B cell (primary cell): ENCODE results near the gene SMPD3. TPM values are rescaled to one million over a fixed set of nuclear protein-coding genes. Genes with fewer than 3 reads are reported as not detected.

ENCODE experiments used
- ATAC-seq: fragments of 200-7000 bp; cut with Tn5 transposase; one replicate; pipeline ENCODE4 v1.10.0; 2021; ENCODE audit warnings: low read depth, mild to moderate bottlenecking, moderate number of reproducible peaks, moderate library complexity
- CTCF ChIA-PET: fragments of 350-600 bp; sonication (Branson Sonifier 250); formaldehyde crosslinking; loops from one replicate; lab custom pipeline; 2021; ENCODE audit warnings: antibody characterized with exemption, inconsistent platforms; lab: Charles Lee
- POLR2A ChIA-PET: fragments of 350-600 bp; sonication (Branson Sonifier 250); formaldehyde crosslinking; loops from one replicate; lab custom pipeline; 2021; ENCODE audit warnings: antibody characterized with exemption; lab: Charles Lee
- DNase-seq: peaks from one replicate; pipeline ENCODE4 v3.0.0; 2013
- H2AFZ ChIP-seq: 2 replicates; pipeline ENCODE4 v1.6.1; 2012; ENCODE audit warnings: mild to moderate bottlenecking, low read depth, low read length; ENCODE audit not compliant: insufficient read depth, poor library complexity, severe bottlenecking
- H3K27ac ChIP-seq, 2 donors: 1 replicate in 1 of 2; 2 replicates in 1 of 2; pipeline ENCODE4 v1.5.1; 2012 to 2013; ENCODE audit warnings: low read length in 2 of 2, mild to moderate bottlenecking in 2 of 2, moderate library complexity in 1 of 2
- H3K27me3 ChIP-seq, 4 experiments: fragments of 200-600 bp in 1 of 4; sonication (generic) in 1 of 4; replicated peaks in 1 of 4; 1 replicate in 2 of 4; 2 replicates in 2 of 4; pipeline versions ENCODE4 v1.6.1 to v1.7.0; 2013 to 2016; ENCODE audit warnings: low read length in 3 of 4, mild to moderate bottlenecking in 2 of 4, mixed read lengths in 1 of 4, moderate library complexity in 1 of 4; ENCODE audit not compliant: insufficient read depth in 4 of 4, control insufficient read depth in 3 of 4; ENCODE audit errors: control extremely low read depth in 1 of 4
- H3K36me3 ChIP-seq, 2 experiments: replicated peaks in 1 of 2; 1 replicate in 1 of 2; 2 replicates in 1 of 2; pipeline versions ENCODE4 v1.6.1 to v1.7.1; 2013; ENCODE audit warnings: low read length in 1 of 2; ENCODE audit not compliant: insufficient read depth in 2 of 2, control insufficient read depth in 1 of 2; ENCODE audit errors: control extremely low read depth in 1 of 2, extremely low read depth in 1 of 2
- H3K4me1 ChIP-seq, 2 donors: fragments of 200-600 bp in 1 of 2; sonication (generic) in 1 of 2; 1 replicate in 1 of 2; 2 replicates in 1 of 2; pipeline versions ENCODE4 v1.5.1 to v1.6.1; 2013 to 2017; ENCODE audit warnings: low read length in 2 of 2; ENCODE audit not compliant: control insufficient read depth in 2 of 2, insufficient read depth in 2 of 2
- H3K4me2 ChIP-seq: replicated peaks from 2 replicates; pipeline ENCODE3; 2012; ENCODE audit warnings: mild to moderate bottlenecking, low read depth, low read length; ENCODE audit not compliant: poor library complexity, severe bottlenecking
- H3K4me3 ChIP-seq, 5 experiments: fragments of 200-600 bp in 1 of 5; sonication (generic) in 1 of 5; 1 replicate in 3 of 5; 2 replicates in 2 of 5; pipeline versions ENCODE4 v1.5.1 to v1.7.0; 2011 to 2016; ENCODE audit warnings: low read length in 4 of 5, mild to moderate bottlenecking in 4 of 5, low read depth in 2 of 5, control low read depth in 1 of 5, moderate library complexity in 1 of 5; ENCODE audit not compliant: insufficient read depth in 1 of 5; ENCODE audit errors: control extremely low read depth in 1 of 5, extremely low read depth in 1 of 5
- H3K79me2 ChIP-seq: fragments of 200-600 bp; sonication (generic); one replicate; pipeline ENCODE4 v1.6.0; 2016; ENCODE audit warnings: low read length; ENCODE audit not compliant: control insufficient read depth, insufficient read depth
- H3K9ac ChIP-seq: fragments of 200-600 bp; sonication (generic); 2 replicates; pipeline ENCODE4 v1.6.1; 2017; ENCODE audit warnings: mild to moderate bottlenecking, low read length, moderate library complexity
- H3K9me3 ChIP-seq, 3 donors: one replicate each; pipeline versions ENCODE4 v1.6.1 to v1.7.1; 2013; ENCODE audit warnings: low read length in 2 of 3; ENCODE audit not compliant: control insufficient read depth in 2 of 3, insufficient read depth in 1 of 3; ENCODE audit errors: control extremely low read depth in 1 of 3
- H4K20me1 ChIP-seq: 2 replicates; pipeline ENCODE4 v1.6.0; 2012; ENCODE audit warnings: mild to moderate bottlenecking, low read length; ENCODE audit not compliant: insufficient read depth, control insufficient read depth, poor library complexity, severe bottlenecking
- H3K27ac Mint-ChIP-seq: one replicate; pipeline ENCODE4 v1.8.0; 2021; ENCODE audit warnings: mixed read lengths
- H3K27me3 Mint-ChIP-seq: one replicate; pipeline ENCODE4 v1.8.0; 2021; ENCODE audit warnings: mixed read lengths
- H3K4me1 Mint-ChIP-seq: one replicate; pipeline ENCODE4 v1.8.0; 2021; ENCODE audit warnings: mixed read lengths
- H3K4me3 Mint-ChIP-seq: one replicate; pipeline ENCODE4 v1.8.0; 2021; ENCODE audit warnings: mixed read lengths
- H3K9me3 Mint-ChIP-seq: one replicate; pipeline ENCODE4 v1.8.0; 2022; ENCODE audit warnings: mixed read lengths; ENCODE audit not compliant: insufficient read depth
- CTCF ChIP-seq: fragments of 200-600 bp; IDR thresholded peaks from one replicate; pipeline ENCODE4 v1.8.0; 2022; ENCODE audit warnings: antibody characterized with exemption, mild to moderate bottlenecking
- EZH2 ChIP-seq: IDR thresholded peaks from 2 replicates; pipeline ENCODE4 v1.6.1; 2012; ENCODE audit warnings: borderline replicate concordance, low read depth, mild to moderate bottlenecking, moderate library complexity, low read length; ENCODE audit not compliant: insufficient read depth, poor library complexity, severe bottlenecking
- WGBS: methylation state at CpG from one replicate; pipeline ENCODE4 v1.1.5; 2013; ENCODE audit warnings: missing lambda C conversion rate; ENCODE audit not compliant: insufficient coverage; 5-methylcytosine and 5-hydroxymethylcytosine counted together
- intact Hi-C: fragments of 100-400 bp; cut with micrococcal nuclease; formaldehyde crosslinking; loops from one replicate; pipeline ENCODE4 v1.10.0; 2022
- polyA plus RNA-seq: library from polyadenylated mRNA; depleted of rRNA; stranded (reverse); fragments of >200 nt; gene quantifications from 2 replicates; pipeline ENCODE4 v1.2.3, GENCODE V29; 2012
- total RNA-seq, 2 donors: library from RNA; stranded (reverse); fragments of 120-200 nt in 1 of 2; gene quantifications; 1 replicate in 1 of 2; 2 replicates in 1 of 2; pipeline versions ENCODE4 v1.2.3 to v1.2.4, GENCODE V29; 2013 to 2022

The SMPD3 gene
- total and polyA plus RNA-seq, 2 donors (not counting 1 experiment from before 2014, with no cell fraction given): 1.2 to 2.8 TPM

GRCh38 chr16:68493412-68494070 is 45.2 kb upstream of the SMPD3 start:
- Mint-ChIP-seq H3K27ac (no peak overlapping the region), H3K4me3 (no peak overlapping the region), H3K27me3 (no peaks in the 10 kb centered on the region), H3K9me3 (peaks cover 2% of the 10 kb centered on the region), H3K4me1 (peaks cover 18% of the 10 kb centered on the region)
- ChIA-PET CTCF (no interaction called here), POLR2A (no interaction called here)
- TF ChIP-seq CTCF (no peak), EZH2 (no peak)
- H3K27me3 ChIP-seq: peaks cover 0 to 7% (median 0%) of the 10 kb centered on the region in 4 experiments
- H3K36me3 ChIP-seq: no peaks in the 10 kb centered on the region
- no peak overlapping the region for H3K9ac ChIP-seq
- no peaks in the 10 kb centered on the region for H3K79me2 ChIP-seq
- DNase-seq: no peak
- H3K9me3 ChIP-seq: peaks cover 0 to 7% (median 0%) of the 10 kb centered on the region in 3 donors
- intact Hi-C loops: no loop called here
- no peak overlapping the region for H3K4me2 ChIP-seq
- H3K4me1 ChIP-seq: peaks cover 22 to 25% of the 10 kb centered on the region in 2 donors
- H3K4me3 ChIP-seq: no peak overlapping the region
- no peak overlapping the region for H3K27ac ChIP-seq
- WGBS: 88% methylated on average over 5 of the region's 5 CpGs
- H4K20me1 ChIP-seq: no peaks in the 10 kb centered on the region
- no peak overlapping the region for H2AFZ ChIP-seq
- ATAC-seq: no peak
